CD4-positive, alpha-beta T cell treated with Interferon alpha-2 for 1 hour (primary cell): ENCODE results near the gene NDUFS5.
"Not testable (repeated sequence)": the region's sequence is repeated elsewhere in the genome, so short reads cannot be mapped to it uniquely, and the experiment has no call there.

Experiments used
- DNase-seq, 2 donors: peaks; one replicate each; pipeline ENCODE4 v3.0.0-alpha.2; 2020 to 2022

Gene NDUFS5

GRCh38 chr1:39065542-39065941, 39.4 kb downstream of the NDUFS5 start:
- no peak for DNase-seq

DNA sequence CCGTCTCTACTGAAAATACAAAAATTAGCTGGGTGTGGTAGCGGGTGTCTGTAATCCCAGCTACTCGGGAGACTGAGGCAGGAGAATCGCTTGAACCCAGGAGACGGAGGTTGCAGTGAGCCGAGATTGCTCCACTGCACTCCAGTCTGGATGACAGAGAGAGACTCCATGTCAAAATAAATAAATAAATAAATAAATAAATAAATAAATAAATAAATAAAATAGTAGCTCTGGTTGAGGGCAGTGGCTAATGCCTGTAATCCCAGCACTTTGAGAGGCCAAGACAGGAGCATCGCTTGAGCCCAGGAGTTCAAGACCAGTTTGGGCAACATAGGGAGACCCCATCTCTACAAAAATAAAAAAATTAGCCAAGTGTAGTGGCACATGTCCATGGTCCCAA, 42.1 kb downstream of the NDUFS5 start:
- not testable (repeated sequence) for DNase-seq

DNA sequence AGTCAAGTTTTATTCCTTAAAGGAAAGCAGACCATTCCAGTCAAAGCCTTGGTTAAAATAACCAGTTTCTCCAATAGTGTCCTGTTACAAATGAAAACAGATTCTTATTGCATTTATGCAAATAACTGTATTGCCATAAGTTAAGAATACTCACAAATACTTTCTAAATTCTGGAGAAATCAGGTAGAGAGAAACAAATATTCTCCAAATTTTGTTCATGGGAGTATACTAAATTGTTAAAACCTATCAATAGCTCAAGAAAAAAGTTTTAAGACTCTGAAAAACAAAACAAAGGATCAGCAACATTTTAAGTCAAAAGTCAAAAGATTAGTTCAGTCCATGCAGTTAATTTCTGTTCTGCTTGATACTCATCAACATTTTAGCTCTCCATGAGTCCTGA, 45.4 kb downstream of the NDUFS5 start:
- not testable (repeated sequence) for DNase-seq

DNA sequence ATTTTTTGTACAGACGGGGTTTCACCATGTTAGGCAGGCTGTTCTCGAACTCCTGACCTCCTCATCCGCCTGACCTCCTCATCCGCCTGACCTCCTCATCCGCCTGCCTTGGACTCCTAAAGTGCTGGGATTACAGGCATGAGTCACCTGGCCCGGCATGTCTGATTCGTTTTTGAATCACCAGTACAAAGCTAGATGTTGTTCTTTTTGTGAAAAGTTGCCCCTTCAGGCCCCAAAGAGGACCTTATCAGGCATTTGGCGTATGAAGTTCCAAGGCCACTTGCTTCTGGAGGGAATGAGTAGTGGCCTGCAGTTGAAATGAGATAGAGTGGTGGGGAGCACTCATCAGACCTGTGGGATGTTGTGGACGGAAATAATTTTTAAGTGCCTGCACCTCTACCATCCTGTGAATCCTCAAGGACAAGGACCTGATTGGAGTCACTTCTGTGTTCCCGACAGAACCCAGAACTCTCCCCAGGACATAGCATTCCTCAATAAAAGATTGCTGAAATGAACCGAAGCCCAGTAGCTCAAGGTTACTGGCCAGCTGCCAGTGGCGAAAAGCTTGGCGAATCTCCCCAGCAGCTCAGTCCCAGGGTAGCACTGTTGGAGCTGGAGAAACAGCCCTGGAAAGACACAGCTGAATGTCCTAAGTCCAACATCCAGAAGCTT, 50.1 kb downstream of the NDUFS5 start:
- DNase-seq = no peak

DNA sequence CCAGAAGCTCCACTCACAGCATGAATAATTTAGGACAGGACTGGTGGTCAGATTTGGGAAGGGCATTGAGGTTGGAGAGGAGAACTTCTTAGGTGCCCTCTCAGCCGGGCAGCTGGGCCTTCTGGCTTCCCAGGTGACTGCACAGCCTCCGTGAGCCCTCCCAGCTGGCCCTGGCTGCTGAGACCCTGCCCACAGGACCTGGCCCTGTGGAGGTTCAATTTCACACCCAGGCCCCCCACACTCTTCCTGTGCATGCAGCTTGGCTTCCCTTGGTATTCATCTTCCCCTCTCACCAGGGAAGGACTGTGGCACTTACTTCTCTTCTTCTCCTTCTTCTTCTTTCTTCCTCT, 50.6 kb downstream of the NDUFS5 start:
- DNase-seq = no peak

GRCh38 chr1:39080269-39080826, 54.2 kb downstream of the NDUFS5 start:
- no peak for DNase-seq

- DNase-seq = no peak
These were observed 54.7 kb downstream of the NDUFS5 start for GRCh38 chr1:39080831-39081270.

GRCh38 chr1:39081271-39082009, 55.3 kb downstream of the NDUFS5 start:
- DNase-seq = peak; percentile 14 to 26

- no peak for DNase-seq
These were observed 56.1 kb downstream of the NDUFS5 start for GRCh38 chr1:39082010-39082799.

- DNase-seq = no peak
These were observed 56.8 kb downstream of the NDUFS5 start for GRCh38 chr1:39082811-39083576.

GRCh38 chr1:39084191-39084590, 58.0 kb downstream of the NDUFS5 start:
- DNase-seq = no peak
